ENCODE measurements around the gene JAKMIP2.

DNA sequence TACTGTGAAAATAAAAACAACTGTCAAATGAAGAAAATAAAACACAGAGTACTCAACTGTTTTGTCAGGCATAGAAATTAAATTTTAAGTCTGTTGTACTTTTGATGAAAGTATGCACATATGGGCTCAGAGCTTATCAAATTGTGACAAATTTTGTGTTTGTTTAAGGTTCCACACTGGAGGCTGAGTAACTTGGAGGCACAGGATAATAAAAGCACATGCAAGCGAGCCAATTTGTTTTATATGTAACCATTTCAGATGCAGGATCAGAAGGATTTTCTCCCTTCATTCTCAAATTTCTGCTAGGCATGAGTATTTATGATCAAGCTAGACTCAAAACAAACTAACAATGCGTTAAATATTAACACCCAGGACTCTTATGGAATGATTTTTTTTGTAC lies 87.8 kb downstream of the JAKMIP2 start:
- TF ChIP-seq, protein P1, sequence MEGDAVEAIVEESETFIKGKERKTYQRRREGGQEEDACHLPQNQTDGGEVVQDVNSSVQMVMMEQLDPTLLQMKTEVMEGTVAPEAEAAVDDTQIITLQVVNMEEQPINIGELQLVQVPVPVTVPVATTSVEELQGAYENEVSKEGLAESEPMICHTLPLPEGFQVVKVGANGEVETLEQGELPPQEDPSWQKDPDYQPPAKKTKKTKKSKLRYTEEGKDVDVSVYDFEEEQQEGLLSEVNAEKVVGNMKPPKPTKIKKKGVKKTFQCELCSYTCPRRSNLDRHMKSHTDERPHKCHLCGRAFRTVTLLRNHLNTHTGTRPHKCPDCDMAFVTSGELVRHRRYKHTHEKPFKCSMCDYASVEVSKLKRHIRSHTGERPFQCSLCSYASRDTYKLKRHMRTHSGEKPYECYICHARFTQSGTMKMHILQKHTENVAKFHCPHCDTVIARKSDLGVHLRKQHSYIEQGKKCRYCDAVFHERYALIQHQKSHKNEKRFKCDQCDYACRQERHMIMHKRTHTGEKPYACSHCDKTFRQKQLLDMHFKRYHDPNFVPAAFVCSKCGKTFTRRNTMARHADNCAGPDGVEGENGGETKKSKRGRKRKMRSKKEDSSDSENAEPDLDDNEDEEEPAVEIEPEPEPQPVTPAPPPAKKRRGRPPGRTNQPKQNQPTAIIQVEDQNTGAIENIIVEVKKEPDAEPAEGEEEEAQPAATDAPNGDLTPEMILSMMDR (IDR thresholded peaks at IDR 0.05), result no peak
- TF ChIP-seq POLR2A (IDR thresholded peaks at IDR 0.05; ENCODE audit: low read depth), result no peak
- no peak for TF ChIP-seq POLR2AphosphoS5 (IDR thresholded peaks at IDR 0.05)
- TF ChIP-seq EP300 (IDR thresholded peaks at IDR 0.05), result no peak
